ENCODE results near the gene GSAP.

GSAP gene

GRCh38 chr7:77367976-77368375 lies 48.2 kb downstream of the GSAP start:
- DNase-seq (ENCODE audit: low read depth), result no peak
- H3K4me3 ChIP-seq (ENCODE audit: low read length), result no peak overlapping the region
- TF ChIP-seq CTCF (conservative IDR thresholded peaks at IDR 0.05; ENCODE audit: low read depth, low read length), result no peak

- DNase-seq (ENCODE audit: low read depth), result no peak
- TF ChIP-seq CTCF (conservative IDR thresholded peaks at IDR 0.05; ENCODE audit: low read depth, low read length), result no peak
- H3K4me3 ChIP-seq (ENCODE audit: low read length), result no peak overlapping the region
Measured at GRCh38 chr7:77362905-77363304, 53.2 kb downstream of the GSAP start.

GRCh38 chr7:77360969-77361368 lies 55.2 kb downstream of the GSAP start:
- H3K4me3 ChIP-seq (ENCODE audit: low read length), result no peak overlapping the region
- no peak for DNase-seq (ENCODE audit: low read depth)
- no peak for TF ChIP-seq CTCF (conservative IDR thresholded peaks at IDR 0.05; ENCODE audit: low read depth, low read length)

GRCh38 chr7:77360104-77360503 lies 56.0 kb downstream of the GSAP start:
- DNase-seq (ENCODE audit: low read depth), result no peak
- no peak for TF ChIP-seq CTCF (conservative IDR thresholded peaks at IDR 0.05; ENCODE audit: low read depth, low read length)
- H3K4me3 ChIP-seq (ENCODE audit: low read length), result no peak overlapping the region

- no peak overlapping the region for H3K4me3 ChIP-seq (ENCODE audit: low read length)
- no peak for DNase-seq (ENCODE audit: low read depth)
- no peak for TF ChIP-seq CTCF (conservative IDR thresholded peaks at IDR 0.05; ENCODE audit: low read depth, low read length)
Measured at GRCh38 chr7:77359599-77359998, 56.5 kb downstream of the GSAP start.

GRCh38 chr7:77354914-77355313 lies 61.2 kb downstream of the GSAP start:
- H3K4me3 ChIP-seq (ENCODE audit: low read length), result no peak overlapping the region
- no peak for TF ChIP-seq CTCF (conservative IDR thresholded peaks at IDR 0.05; ENCODE audit: low read depth, low read length)
- no peak for DNase-seq (ENCODE audit: low read depth)

- no peak for TF ChIP-seq CTCF (conservative IDR thresholded peaks at IDR 0.05; ENCODE audit: low read depth, low read length)
- no peak overlapping the region for H3K4me3 ChIP-seq (ENCODE audit: low read length)
- no peak for DNase-seq (ENCODE audit: low read depth)
Measured at GRCh38 chr7:77354484-77354883, 61.7 kb downstream of the GSAP start.

Data from retinal pigment epithelial cell (primary cell).